Measurements from ENCODE around the gene ABCB4.

ABCB4 gene

GRCh38 chr7:87475359-87476178 is at the start of gene ABCB4:
Gene ABCB4 (minus strand): TSS chr7:87475680. CDS start chr7:87475465, 215 bp downstream.
- DNase-seq = no peak

GRCh38 chr7:87518735-87519134 is 43.3 kb upstream of the ABCB4 start:
- DNase-seq = no peak

GRCh38 chr7:87517891-87518290 is 42.4 kb upstream of the ABCB4 start:
- DNase-seq = no peak

GRCh38 chr7:87517136-87517815 is 41.8 kb upstream of the ABCB4 start:
- no peak for DNase-seq

GRCh38 chr7:87513735-87514335 is 38.4 kb upstream of the ABCB4 start:
- DNase-seq = no peak

GRCh38 chr7:87512906-87513305 is 37.4 kb upstream of the ABCB4 start:
- no peak for DNase-seq

GRCh38 chr7:87511510-87511909 is 36.0 kb upstream of the ABCB4 start:
- no peak for DNase-seq

- DNase-seq = no peak
Observed at GRCh38 chr7:87510411-87510875, 35.0 kb upstream of the ABCB4 start.

GRCh38 chr7:87507446-87507845 is 32.0 kb upstream of the ABCB4 start:
- DNase-seq = no peak

- DNase-seq = peak in 1 of 2 experiments; percentile 16
Observed at GRCh38 chr7:87506246-87507180, 31.0 kb upstream of the ABCB4 start.

GRCh38 chr7:87505557-87506245 is 30.2 kb upstream of the ABCB4 start:
- no peak for DNase-seq

- DNase-seq = no peak
Observed at GRCh38 chr7:87505122-87505521, 29.6 kb upstream of the ABCB4 start.

- DNase-seq = no peak
Observed at GRCh38 chr7:87499494-87499893, 24.0 kb upstream of the ABCB4 start.

GRCh38 chr7:87498893-87499292 is 23.4 kb upstream of the ABCB4 start:
- no peak for DNase-seq

- no peak for DNase-seq
Observed at GRCh38 chr7:87497482-87497881, 22.0 kb upstream of the ABCB4 start.

GRCh38 chr7:87495366-87495765 is 19.9 kb upstream of the ABCB4 start:
- DNase-seq = no peak

GRCh38 chr7:87494454-87494853 is 19.0 kb upstream of the ABCB4 start:
- DNase-seq = no peak

- no peak for DNase-seq
Observed at GRCh38 chr7:87483131-87483530, 7.7 kb upstream of the ABCB4 start.

GRCh38 chr7:87482115-87482514 is 6.6 kb upstream of the ABCB4 start:
- DNase-seq = no peak

- no peak for DNase-seq
Observed at GRCh38 chr7:87480386-87480785, 4.9 kb upstream of the ABCB4 start.

- DNase-seq = no peak
Observed at GRCh38 chr7:87479951-87480350, 4.5 kb upstream of the ABCB4 start.

- DNase-seq = no peak
Observed at GRCh38 chr7:87476179-87476557, 688 bp upstream of the ABCB4 start.
